Endothelial cell of umbilical vein (primary cell): ENCODE data around the gene THSD8. TPM values are rescaled to one million over a fixed set of nuclear protein-coding genes. Genes with fewer than 3 reads are reported as not detected.

Experiments
- BruUV-seq: library from RNA; stranded (reverse); fragments of 400-500 nt; replicated peaks from 2 replicates; lab custom pipeline; 2021; lab: Mats Ljungman, UMichigan
- CTCF ChIA-PET: fragments of 300-600, 350-600 bp; sonication (Branson Sonifier 250); formaldehyde crosslinking; loops from one replicate; lab custom pipeline; 2021; ENCODE audit warnings: antibody characterized with exemption, inconsistent platforms; lab: Charles Lee
- POLR2A ChIA-PET: fragments of 300-600, 350-600 bp; sonication (Branson Sonifier 250); formaldehyde crosslinking; loops from one replicate; lab custom pipeline; 2021; ENCODE audit warnings: antibody characterized with exemption, inconsistent platforms; lab: Charles Lee
- DNase-seq: peaks from one replicate; pipeline ENCODE4 v3.0.0-alpha.2; 2011; ENCODE audit warnings: low read depth, low spot score
- FAIRE-seq: peaks from 2 replicates; lab custom pipeline; 2011; peaks lifted over from hg19 to GRCh38; lab: Jason Lieb, UNC
- H2AFZ ChIP-seq: 2 replicates; pipeline ENCODE4 v1.6.0; 2012; ENCODE audit warnings: low read depth, low read length, control low read depth, inconsistent platforms
- H3K27ac ChIP-seq: 2 replicates; pipeline ENCODE4 v1.5.1; 2011; ENCODE audit warnings: low read depth, mild to moderate bottlenecking, control low read depth, low read length, moderate library complexity; ENCODE audit not compliant: insufficient read depth
- H3K27me3 ChIP-seq, 2 experiments: 2 replicates each; pipeline versions ENCODE4 v1.6.0 to v1.6.1; 2011; ENCODE audit warnings: low read length in 2 of 2, mixed read lengths in 1 of 2; ENCODE audit not compliant: control insufficient read depth in 2 of 2, insufficient read depth in 2 of 2
- H3K36me3 ChIP-seq, 2 experiments: 2 replicates in 1 of 2; 3 replicates in 1 of 2; pipeline ENCODE4 v1.5.1; 2011; ENCODE audit warnings: low read length in 2 of 2, mild to moderate bottlenecking in 1 of 2, moderate library complexity in 1 of 2; ENCODE audit not compliant: control insufficient read depth in 2 of 2, insufficient read depth in 2 of 2; ENCODE audit errors: extremely low read depth in 1 of 2
- H3K4me1 ChIP-seq: 3 replicates; pipeline ENCODE4 v1.5.1; 2011; ENCODE audit warnings: mild to moderate bottlenecking, low read length; ENCODE audit not compliant: control insufficient read depth, insufficient read depth; ENCODE audit errors: extremely low read depth
- H3K4me2 ChIP-seq: 2 replicates; pipeline ENCODE4 v1.6.1; 2011; ENCODE audit warnings: low read length, control low read depth, mixed read lengths; ENCODE audit not compliant: insufficient read depth
- H3K4me3 ChIP-seq, 3 experiments: fragments of 200-600 bp in 1 of 3; sonication (generic), shearing (Covaris generic) in 1 of 3; replicated peaks in 1 of 3; 2 replicates each; pipeline ENCODE4 v1.5.1; 2011 to 2016; ENCODE audit warnings: control low read depth in 3 of 3, low read length in 3 of 3, mild to moderate bottlenecking in 2 of 3, inconsistent platforms in 1 of 3, low read depth in 1 of 3, moderate library complexity in 1 of 3; ENCODE audit not compliant: insufficient read depth in 1 of 3
- H3K79me2 ChIP-seq: 2 replicates; pipeline ENCODE4 v1.6.0; 2012; ENCODE audit warnings: low read length, inconsistent platforms; ENCODE audit not compliant: control insufficient read depth, insufficient read depth
- H3K9ac ChIP-seq: replicated peaks from 2 replicates; pipeline ENCODE3; 2011; ENCODE audit warnings: low read length, control low read depth; ENCODE audit not compliant: insufficient read depth; ENCODE audit errors: extremely low read depth
- H3K9me1 ChIP-seq: replicated peaks from 3 replicates; pipeline ENCODE4 v1.6.0; 2011; ENCODE audit warnings: mild to moderate bottlenecking, low read length; ENCODE audit not compliant: control insufficient read depth, insufficient read depth; ENCODE audit errors: extremely low read depth
- H3K9me3 ChIP-seq: replicated peaks from 2 replicates; pipeline ENCODE4 v1.5.1; 2012; ENCODE audit warnings: low read length, inconsistent platforms; ENCODE audit not compliant: control insufficient read depth, insufficient read depth
- H4K20me1 ChIP-seq: replicated peaks from 2 replicates; pipeline ENCODE3; 2011; ENCODE audit warnings: mild to moderate bottlenecking, low read length; ENCODE audit not compliant: control insufficient read depth, insufficient read depth; ENCODE audit errors: extremely low read depth
- CTCF ChIP-seq, 2 donors: IDR thresholded peaks; 1 replicate in 1 of 2; 2 replicates in 1 of 2; pipeline ENCODE4 v1.5.1; 2011; ENCODE audit warnings: low read length in 2 of 2, mild to moderate bottlenecking in 2 of 2, moderate library complexity in 2 of 2, control low read depth in 1 of 2, inconsistent platforms in 1 of 2, low read depth in 1 of 2; ENCODE audit not compliant: insufficient read depth in 1 of 2; ENCODE audit errors: extremely low read depth in 1 of 2
- EZH2 ChIP-seq: IDR thresholded peaks from 2 replicates; pipeline ENCODE4 v1.6.1; 2012; ENCODE audit warnings: borderline replicate concordance, low read depth, mild to moderate bottlenecking, moderate library complexity, low read length, inconsistent platforms; ENCODE audit not compliant: severe bottlenecking
- FOS ChIP-seq: IDR thresholded peaks from 2 replicates; pipeline ENCODE4 v1.6.1; 2011; ENCODE audit warnings: mild to moderate bottlenecking, low read length, moderate library complexity, borderline replicate concordance; ENCODE audit not compliant: insufficient read depth
- GATA2 ChIP-seq: IDR thresholded peaks from 2 replicates; pipeline ENCODE4 v1.7.0; 2011; ENCODE audit warnings: low read depth, mild to moderate bottlenecking, moderate library complexity, mixed read lengths, low read length; ENCODE audit not compliant: insufficient read length, insufficient read depth
- JUN ChIP-seq: IDR thresholded peaks from 2 replicates; pipeline ENCODE4 v1.6.1; 2011; ENCODE audit warnings: borderline replicate concordance, low read depth; ENCODE audit not compliant: insufficient read length, insufficient read depth
- MAX ChIP-seq: IDR thresholded peaks from 2 replicates; pipeline ENCODE4 v1.6.1; 2011; ENCODE audit not compliant: insufficient read depth, insufficient read length
- MYC ChIP-seq: IDR thresholded peaks from one replicate; pipeline ENCODE4 v1.6.1; 2011; ENCODE audit warnings: mild to moderate bottlenecking, low read depth, low read length
- POLR2A ChIP-seq: IDR thresholded peaks from 2 replicates; pipeline ENCODE4 v1.6.1; 2012; ENCODE audit warnings: low read depth, mild to moderate bottlenecking, control low read depth, low read length
- POLR2AphosphoS5 ChIP-seq: IDR thresholded peaks from 2 replicates; pipeline ENCODE4 v1.6.1; 2012; ENCODE audit warnings: low read depth, mild to moderate bottlenecking, control low read depth, low read length, moderate library complexity; ENCODE audit not compliant: insufficient read depth
- dilution Hi-C: fragments of 300-500 bp; cut with MboI; formaldehyde crosslinking; loops from one replicate; pipeline ENCODE4 v1.15.0; 2019; ENCODE audit warnings: low sequenced_read_pairs; ENCODE audit not compliant: extremely low pct_ligation_motif_present
- intact Hi-C: fragments of 100-400 bp; cut with micrococcal nuclease; formaldehyde crosslinking; loops from one replicate; pipeline ENCODE4 v1.10.0; 2022
- polyA plus RNA-seq, 4 experiments: library from polyadenylated mRNA; depleted of rRNA in 3 of 4; stranded (reverse) in 3 of 4; unstranded in 1 of 4; fragments of >200 nt; gene quantifications; 2 replicates each; pipeline versions ENCODE4 v1.2.1 to v1.2.3, GENCODE V29; 2011 to 2012; ENCODE audit warnings: missing spikeins in 1 of 4
- total RNA-seq: library from RNA; stranded (reverse); gene quantifications from 2 replicates; pipeline ENCODE4 v1.2.3, GENCODE V29; 2021

The THSD8 gene
- total and polyA plus RNA-seq, 2 donors (not counting 3 experiments of a cell fraction or from before 2014, with no cell fraction given): 15.9 TPM; not detected in 1

DNA sequence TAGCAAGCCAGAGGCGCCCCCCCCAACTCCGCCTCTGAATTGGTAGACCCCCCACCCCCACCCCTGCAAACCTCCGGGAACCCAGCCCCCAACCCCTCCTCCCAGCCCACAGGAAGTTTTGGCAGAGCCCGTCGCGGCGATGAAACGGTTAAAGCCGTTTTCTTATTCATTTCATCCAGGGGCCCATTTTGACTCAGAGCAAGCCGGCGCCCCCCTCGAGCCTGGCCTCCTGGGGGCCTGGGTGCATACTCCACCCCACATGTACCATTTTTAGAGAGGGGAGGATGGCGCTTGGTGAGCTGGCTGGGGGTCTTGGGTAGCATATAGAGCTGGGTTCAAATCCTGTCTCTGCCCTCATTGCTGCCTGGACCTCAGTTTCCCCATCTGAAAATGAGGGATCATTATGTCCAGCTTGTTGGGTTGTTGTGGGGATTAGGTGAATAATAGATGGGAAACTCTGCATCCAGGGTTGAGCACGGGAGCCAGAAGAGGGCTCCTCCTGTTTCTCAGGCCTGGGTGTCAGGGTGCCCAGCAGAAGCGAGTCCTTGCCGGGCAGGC lies 18.5 kb upstream of the THSD8 start:
- intact Hi-C loops: loop anchor here (2.0 to 10.0 kb wide), 2 partner anchors 151 to 319 kb away; partner anchors contain the start of genes CALR, FARSA and LYL1

More for the DNA sequence above, 18.5 kb upstream of the THSD8 start:
- Histone ChIP-seq H3K9me1 (no peaks in the 10 kb centered on the region), H3K79me2 (no peaks in the 10 kb centered on the region), H3K27me3 (no peaks in the 10 kb centered on the region), H3K9ac (peak overlapping the region; percentile 36), H3K4me1 (peaks cover 24% of the 10 kb centered on the region), H3K4me2 (peak overlapping the region; percentile 17), H3K9me3 (no peaks in the 10 kb centered on the region), H3K36me3 (no peaks in the 10 kb centered on the region), H3K27ac (peak overlapping the region; percentile 72), H3K4me3 (peak overlapping the region in 1 of 3 experiments; percentile 39), H4K20me1 (no peaks in the 10 kb centered on the region), H2AFZ (no peak overlapping the region)
- POLR2A ChIA-PET: interaction anchor here (2.8 kb wide), 1 partner anchor 9 kb away, joined by 73 read pairs; the partner anchor contains the start of gene JUNB
- BruUV-seq: TSS peak; percentile 59
- FAIRE-seq: no peak
- TF ChIP-seq FOS (no peak), EZH2 (no peak), JUN (no peak), MYC (no peak), POLR2A (no peak), POLR2AphosphoS5 (no peak), CTCF (IDR thresholded peaks at IDR 0.05; ENCODE audit: extremely low read depth in 1 of 2, insufficient read depth in 1 of 2, low read depth in 1 of 2, low read length in 2 of 2) (no peak), MAX (no peak), GATA2 (no peak)
- dilution Hi-C loops: no loop called here
- DNase-seq: no peak
- CTCF ChIA-PET: interaction anchor here (0.7 to 1.2 kb wide), 5 partner anchors 9 to 51 kb away, joined by 3 to 21 read pairs (median 3); partner anchors contain the start of genes JUNB and RTBDN
